Neural cell (in vitro differentiated cells): ENCODE data around the gene LIF. TPM values are rescaled to one million over a fixed set of nuclear protein-coding genes. Genes with fewer than 3 reads are reported as not detected.

Source experiments
- H2AFZ ChIP-seq: fragments of 200-600, 300-800 bp; sonication (generic), shearing (Covaris generic); 2 replicates; pipeline ENCODE4 v1.6.0; 2014; ENCODE audit warnings: low read depth, mild to moderate bottlenecking, antibody characterized with exemption, low read length, moderate library complexity
- H3F3A ChIP-seq: fragments of 200-600 bp; shearing (Covaris generic); 2 replicates; pipeline ENCODE4 v1.6.1; 2016; ENCODE audit warnings: mild to moderate bottlenecking, moderate library complexity, mixed read lengths, antibody characterized with exemption, low read length; ENCODE audit not compliant: insufficient read depth, poor library complexity, severe bottlenecking
- H3K27ac ChIP-seq: fragments of 200-600, 300-800 bp; sonication (generic), shearing (Covaris generic); 2 replicates; pipeline ENCODE4 v1.5.1; 2014; ENCODE audit warnings: mild to moderate bottlenecking, low read length, moderate library complexity
- H3K27me3 ChIP-seq: fragments of 300-800, 200-600 bp; sonication (generic), shearing (Covaris generic); 2 replicates; pipeline ENCODE4 v1.6.0; 2014; ENCODE audit warnings: mild to moderate bottlenecking, low read depth, low read length, moderate library complexity; ENCODE audit not compliant: insufficient read depth
- H3K36me3 ChIP-seq: fragments of 300-800, 200-600 bp; sonication (generic), shearing (Covaris generic); 2 replicates; pipeline ENCODE4 v1.5.1; 2014; ENCODE audit warnings: mild to moderate bottlenecking, antibody characterized with exemption, low read length, moderate library complexity; ENCODE audit not compliant: insufficient read depth
- H3K4me2 ChIP-seq: fragments of 300-800, 200-600 bp; sonication (generic), shearing (Covaris generic); 2 replicates; pipeline ENCODE4 v1.6.0; 2014; ENCODE audit warnings: mild to moderate bottlenecking, low read length
- H3K4me3 ChIP-seq: fragments of 300-800, 200-600 bp; sonication (generic), shearing (Covaris generic); 2 replicates; pipeline ENCODE4 v1.5.1; 2014; ENCODE audit warnings: mild to moderate bottlenecking, low read length, moderate library complexity
- H3K79me2 ChIP-seq: fragments of 200-600 bp; shearing (Covaris generic); replicated peaks from 2 replicates; pipeline ENCODE4 v1.6.0; 2014; ENCODE audit warnings: mild to moderate bottlenecking, low read length, moderate library complexity; ENCODE audit not compliant: insufficient read depth
- H3K9ac ChIP-seq: fragments of 300-800, 200-600 bp; sonication (generic), shearing (Covaris generic); 2 replicates; pipeline ENCODE4 v1.6.1; 2016; ENCODE audit warnings: mild to moderate bottlenecking, low read length, mixed read lengths
- H3K9me2 ChIP-seq: fragments of 200-600 bp; shearing (Covaris generic); 2 replicates; pipeline ENCODE4 v1.6.1; 2016; ENCODE audit warnings: mild to moderate bottlenecking, low read length, mixed read lengths; ENCODE audit not compliant: insufficient read depth
- H3K9me3 ChIP-seq: fragments of 200-600, 300-800 bp; sonication (generic), shearing (Covaris generic); 2 replicates; pipeline ENCODE4 v1.6.1; 2016; ENCODE audit warnings: mild to moderate bottlenecking, mixed run types, low read length, moderate library complexity, mixed read lengths
- H4K20me1 ChIP-seq: fragments of 200-600 bp; shearing (Covaris generic); 2 replicates; pipeline ENCODE4 v1.6.1; 2016; ENCODE audit warnings: mild to moderate bottlenecking, mixed run types; ENCODE audit not compliant: insufficient read depth
- EP300 ChIP-seq: fragments of 450-650 bp; conservative IDR thresholded peaks from 2 replicates; pipeline ENCODE4 v1.6.1; 2014; ENCODE audit warnings: antibody characterized with exemption, mild to moderate bottlenecking, moderate library complexity; ENCODE audit not compliant: poor library complexity, severe bottlenecking
- EZH2 ChIP-seq: fragments of 200-600, 300-800 bp; shearing (Covaris generic), sonication (generic); IDR thresholded peaks from 2 replicates; pipeline ENCODE4 v1.6.1; 2014; ENCODE audit warnings: antibody characterized with exemption, low read length, borderline replicate concordance, mild to moderate bottlenecking; ENCODE audit not compliant: insufficient read depth, poor library complexity, severe bottlenecking
- MXI1 ChIP-seq: fragments of 450-650 bp; conservative IDR thresholded peaks from 2 replicates; pipeline ENCODE4 v1.6.1; 2014; ENCODE audit warnings: antibody characterized with exemption, mild to moderate bottlenecking; ENCODE audit not compliant: poor library complexity, severe bottlenecking
- POLR2AphosphoS5 ChIP-seq: IDR thresholded peaks from 2 replicates; pipeline ENCODE4 v1.6.1; 2012
- RAD21 ChIP-seq: fragments of 450-650 bp; conservative IDR thresholded peaks from 2 replicates; pipeline ENCODE4 v1.6.1; 2014; ENCODE audit warnings: antibody characterized with exemption, mild to moderate bottlenecking, moderate library complexity
- REST ChIP-seq: IDR thresholded peaks from 2 replicates; pipeline ENCODE4 v1.6.1; 2012; ENCODE audit warnings: borderline replicate concordance
- SMC3 ChIP-seq: fragments of 450-650 bp; conservative IDR thresholded peaks from 2 replicates; pipeline ENCODE4 v1.6.1; 2014; ENCODE audit warnings: antibody characterized with exemption, mild to moderate bottlenecking, moderate library complexity; ENCODE audit not compliant: poor library complexity
- TAF1 ChIP-seq: IDR thresholded peaks from 2 replicates; pipeline ENCODE4 v1.6.1; 2012; ENCODE audit warnings: low read depth
- polyA plus RNA-seq: library from polyadenylated mRNA; depleted of rRNA; stranded (reverse); fragments of >200 nt; gene quantifications from 2 replicates; pipeline ENCODE4 v1.2.3, GENCODE V29; 2014
- TF ChIP-seq, protein P1 (sequence below): fragments of 450-650 bp; IDR thresholded peaks from 2 replicates; pipeline ENCODE4 v1.5.1; 2014; ENCODE audit warnings: antibody characterized with exemption, mild to moderate bottlenecking, moderate library complexity; ENCODE audit not compliant: poor library complexity, severe bottlenecking

The LIF gene
- polyA plus RNA-seq, 1 donor from 2014 or later = 0.05 TPM

- Histone ChIP-seq H3K27me3 (no peaks in the 10 kb centered on the region), H3K36me3 (no peaks in the 10 kb centered on the region), H4K20me1 (no peaks in the 10 kb centered on the region), H3F3A (no peaks in the 10 kb centered on the region), H2AFZ (no peak overlapping the region), H3K9me3 (no peaks in the 10 kb centered on the region), H3K9me2 (no peaks in the 10 kb centered on the region), H3K27ac (no peak overlapping the region), H3K4me3 (no peak overlapping the region), H3K79me2 (no peaks in the 10 kb centered on the region), H3K9ac (no peak overlapping the region), H3K4me2 (no peak overlapping the region)
- TF ChIP-seq TAF1 (no peak), EZH2 (no peak), EP300 (no peak), SMC3 (no peak)
- TF ChIP-seq, protein P1, sequence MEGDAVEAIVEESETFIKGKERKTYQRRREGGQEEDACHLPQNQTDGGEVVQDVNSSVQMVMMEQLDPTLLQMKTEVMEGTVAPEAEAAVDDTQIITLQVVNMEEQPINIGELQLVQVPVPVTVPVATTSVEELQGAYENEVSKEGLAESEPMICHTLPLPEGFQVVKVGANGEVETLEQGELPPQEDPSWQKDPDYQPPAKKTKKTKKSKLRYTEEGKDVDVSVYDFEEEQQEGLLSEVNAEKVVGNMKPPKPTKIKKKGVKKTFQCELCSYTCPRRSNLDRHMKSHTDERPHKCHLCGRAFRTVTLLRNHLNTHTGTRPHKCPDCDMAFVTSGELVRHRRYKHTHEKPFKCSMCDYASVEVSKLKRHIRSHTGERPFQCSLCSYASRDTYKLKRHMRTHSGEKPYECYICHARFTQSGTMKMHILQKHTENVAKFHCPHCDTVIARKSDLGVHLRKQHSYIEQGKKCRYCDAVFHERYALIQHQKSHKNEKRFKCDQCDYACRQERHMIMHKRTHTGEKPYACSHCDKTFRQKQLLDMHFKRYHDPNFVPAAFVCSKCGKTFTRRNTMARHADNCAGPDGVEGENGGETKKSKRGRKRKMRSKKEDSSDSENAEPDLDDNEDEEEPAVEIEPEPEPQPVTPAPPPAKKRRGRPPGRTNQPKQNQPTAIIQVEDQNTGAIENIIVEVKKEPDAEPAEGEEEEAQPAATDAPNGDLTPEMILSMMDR = no peak
These were observed 14.6 kb upstream of the LIF start for GRCh38 chr22:30261134-30261533.

DNA sequence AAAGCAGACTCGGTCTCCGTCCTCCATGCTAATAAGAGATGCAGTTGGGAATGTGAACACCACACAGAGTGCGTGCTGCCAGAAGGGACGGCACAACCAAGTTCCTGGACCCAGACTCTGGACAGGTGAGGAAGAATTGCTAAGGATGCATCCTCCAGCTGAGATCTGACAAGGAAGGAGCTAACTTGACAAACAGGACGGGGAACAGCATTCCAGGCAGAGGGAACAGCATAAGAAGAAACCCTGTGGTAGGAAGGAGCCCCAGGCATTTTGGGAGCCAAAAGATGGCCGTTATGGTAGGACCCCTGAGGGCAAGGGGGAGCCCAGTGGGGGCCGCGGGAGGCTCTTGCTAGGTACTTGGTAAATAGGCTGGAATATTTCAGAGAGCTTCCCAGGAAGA is 14.1 kb upstream of the LIF start:
- Histone ChIP-seq H3K4me2 (no peak overlapping the region), H3K9ac (no peak overlapping the region), H2AFZ (no peak overlapping the region), H3K27me3 (no peaks in the 10 kb centered on the region), H4K20me1 (no peaks in the 10 kb centered on the region), H3K36me3 (no peaks in the 10 kb centered on the region), H3K4me3 (no peak overlapping the region), H3K9me2 (no peaks in the 10 kb centered on the region), H3K9me3 (no peaks in the 10 kb centered on the region), H3K27ac (no peak overlapping the region), H3K79me2 (no peaks in the 10 kb centered on the region), H3F3A (no peaks in the 10 kb centered on the region)
- TF ChIP-seq MXI1 (no peak), EP300 (no peak), POLR2AphosphoS5 (no peak), SMC3 (no peak), RAD21 (no peak), EZH2 (no peak), TAF1 (no peak), REST (no peak)
- TF ChIP-seq, protein P1 = no peak
